ENCODE measurements around the gene SFTPB. TPM values are rescaled to one million over a fixed set of nuclear protein-coding genes. Genes with fewer than 3 reads are reported as not detected.
A peak's percentile ranks its signal among the peaks of the same experiment; 100 is the strongest.
"Not testable (repeated sequence)": the region's sequence is repeated elsewhere in the genome, so short reads cannot be mapped to it uniquely, and the experiment has no call there.

The SFTPB gene
- total RNA-seq, 1 experiment from 2014 or later, result not detected

- DNase-seq (ENCODE audit: low read depth), result peak; percentile 77
Observed at GRCh38 chr2:85678794-85679672, 11.0 kb upstream of the SFTPB start.

DNA sequence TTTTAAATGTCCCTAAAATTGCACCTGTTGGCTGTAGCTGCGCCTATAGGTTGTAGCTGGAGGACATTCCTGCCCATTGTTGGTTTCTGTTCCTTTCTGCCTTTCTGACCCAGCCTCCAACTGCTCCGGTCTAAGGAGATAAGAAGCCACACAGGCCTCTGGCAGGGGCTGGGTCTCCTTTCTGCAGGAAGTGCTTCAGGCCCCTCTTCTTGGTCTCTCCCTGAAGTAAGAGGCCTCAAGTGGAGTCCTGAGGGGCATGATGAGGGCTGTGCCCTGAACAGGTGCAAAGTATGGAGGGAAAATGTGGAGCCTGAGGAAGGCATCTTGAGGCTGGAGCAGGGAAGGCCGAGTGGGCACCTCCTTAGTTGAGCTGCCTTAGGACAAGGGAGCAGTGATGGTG is 10.4 kb upstream of the SFTPB start:
- no peak for DNase-seq (ENCODE audit: low read depth)

- DNase-seq (ENCODE audit: low read depth), result no peak
Observed at GRCh38 chr2:85675866-85676548, 8.0 kb upstream of the SFTPB start.

DNA sequence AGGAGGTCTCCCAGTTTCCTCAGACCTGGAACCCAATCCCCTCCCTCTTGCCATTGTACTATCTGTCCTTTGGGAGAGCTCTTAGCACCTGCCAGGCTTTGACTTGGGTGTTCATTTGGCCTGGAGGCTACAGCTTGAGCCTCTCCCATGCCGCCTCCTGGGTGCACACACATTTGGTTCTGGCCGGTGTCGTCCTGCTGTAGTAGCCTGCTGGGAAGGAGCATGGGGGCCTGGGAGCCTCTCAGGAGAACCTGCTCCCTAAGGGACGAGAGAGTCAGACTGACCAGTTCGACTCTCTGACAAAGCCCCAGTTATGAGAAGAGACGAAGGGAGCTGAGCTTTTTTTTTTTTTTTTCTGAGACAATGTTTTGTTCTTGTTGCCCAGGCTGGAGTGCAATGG is 7.4 kb upstream of the SFTPB start:
- no peak for DNase-seq (ENCODE audit: low read depth)

GRCh38 chr2:85674417-85674816 is 6.4 kb upstream of the SFTPB start:
- no peak for DNase-seq (ENCODE audit: low read depth)

GRCh38 chr2:85673716-85674375 is 5.8 kb upstream of the SFTPB start:
- no peak for DNase-seq (ENCODE audit: low read depth)

DNA sequence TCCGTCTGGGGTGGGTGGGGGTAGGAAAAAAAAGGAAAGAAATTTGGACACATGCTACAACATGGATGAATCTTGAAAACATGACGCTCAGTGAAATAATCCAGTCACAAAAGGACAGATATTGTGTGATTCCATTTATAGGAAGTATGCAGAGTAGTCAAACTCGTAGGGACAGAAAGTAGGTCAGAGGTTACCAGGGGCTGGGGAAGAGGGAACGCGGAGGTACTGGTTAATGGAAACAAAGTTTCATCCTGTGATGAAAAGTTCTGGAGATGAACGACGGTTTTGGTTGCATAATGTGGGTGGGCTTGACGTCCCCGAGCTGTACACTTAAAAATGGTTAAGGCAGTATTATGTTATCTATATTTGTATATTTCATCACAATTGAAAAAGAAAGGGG is 4.5 kb upstream of the SFTPB start:
- no peak for DNase-seq (ENCODE audit: low read depth)

GRCh38 chr2:85670416-85670815 is 2.4 kb upstream of the SFTPB start:
- DNase-seq (ENCODE audit: low read depth), result not testable (repeated sequence)

- no peak for DNase-seq (ENCODE audit: low read depth)
Observed at GRCh38 chr2:85669549-85669948, 1.6 kb upstream of the SFTPB start.

- DNase-seq (ENCODE audit: low read depth), result no peak
Observed at GRCh38 chr2:85668857-85669142, 801 bp upstream of the SFTPB start.

GRCh38 chr2:85667561-85668008 is 414 bp downstream of the SFTPB start:
- DNase-seq (ENCODE audit: low read depth), result no peak

GRCh38 chr2:85666435-85667316 is 1.3 kb downstream of the SFTPB start:
- no peak for DNase-seq (ENCODE audit: low read depth)

GRCh38 chr2:85666016-85666415 is 2.0 kb downstream of the SFTPB start:
- DNase-seq (ENCODE audit: low read depth), result no peak

- DNase-seq (ENCODE audit: low read depth), result no peak
Observed at GRCh38 chr2:85665264-85665937, 2.6 kb downstream of the SFTPB start.

DNA sequence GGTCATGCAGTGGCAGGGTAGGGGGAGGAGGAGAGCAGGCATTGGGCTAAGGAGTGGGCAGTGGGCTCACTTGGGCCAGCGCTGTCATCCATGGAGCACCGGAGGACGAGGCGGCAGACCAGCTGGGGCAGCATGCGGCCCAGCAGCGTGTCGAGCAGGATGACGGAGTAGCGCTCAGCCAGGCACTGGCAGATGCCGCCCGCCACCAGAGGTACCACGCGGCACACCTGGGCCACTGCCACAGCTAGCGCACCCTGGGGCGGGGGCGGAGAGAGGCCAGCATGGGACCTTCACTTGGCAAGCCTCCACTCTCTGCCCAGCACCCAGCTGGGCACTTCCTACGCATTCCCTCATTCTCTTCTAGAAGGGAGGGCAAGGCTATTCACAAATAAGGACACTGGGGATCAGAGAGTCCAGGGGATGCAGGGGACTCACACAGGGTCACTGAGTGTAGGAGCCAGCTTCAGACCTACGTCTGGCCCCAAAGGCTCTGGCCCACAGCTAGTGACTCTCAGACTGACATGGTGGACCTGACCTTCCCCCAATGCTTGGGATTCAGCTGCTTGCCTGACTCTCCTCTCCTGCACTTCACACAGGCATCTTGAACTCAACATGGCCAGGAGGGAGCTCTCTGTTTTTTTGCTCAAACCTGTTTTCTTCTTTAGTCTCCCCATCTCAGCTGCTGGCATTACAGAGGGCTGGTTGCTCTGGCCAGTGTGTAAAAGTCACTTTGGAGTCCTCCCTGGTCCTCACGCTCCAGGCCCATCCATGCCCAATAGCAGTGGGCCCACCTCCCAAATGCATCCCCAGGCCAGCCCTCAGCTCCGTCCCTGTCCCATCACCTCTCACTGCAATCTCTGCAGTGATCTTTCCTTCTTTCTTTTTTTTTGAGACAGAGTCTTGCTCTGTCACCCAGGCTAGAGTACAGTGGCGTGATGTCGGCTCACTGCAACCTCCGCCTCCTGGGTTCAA is 4.1 kb downstream of the SFTPB start:
- DNase-seq (ENCODE audit: low read depth), result no peak

- peak; percentile 91 for DNase-seq (ENCODE audit: low read depth)
Observed at GRCh38 chr2:85662899-85663593, 5.0 kb downstream of the SFTPB start.

DNA sequence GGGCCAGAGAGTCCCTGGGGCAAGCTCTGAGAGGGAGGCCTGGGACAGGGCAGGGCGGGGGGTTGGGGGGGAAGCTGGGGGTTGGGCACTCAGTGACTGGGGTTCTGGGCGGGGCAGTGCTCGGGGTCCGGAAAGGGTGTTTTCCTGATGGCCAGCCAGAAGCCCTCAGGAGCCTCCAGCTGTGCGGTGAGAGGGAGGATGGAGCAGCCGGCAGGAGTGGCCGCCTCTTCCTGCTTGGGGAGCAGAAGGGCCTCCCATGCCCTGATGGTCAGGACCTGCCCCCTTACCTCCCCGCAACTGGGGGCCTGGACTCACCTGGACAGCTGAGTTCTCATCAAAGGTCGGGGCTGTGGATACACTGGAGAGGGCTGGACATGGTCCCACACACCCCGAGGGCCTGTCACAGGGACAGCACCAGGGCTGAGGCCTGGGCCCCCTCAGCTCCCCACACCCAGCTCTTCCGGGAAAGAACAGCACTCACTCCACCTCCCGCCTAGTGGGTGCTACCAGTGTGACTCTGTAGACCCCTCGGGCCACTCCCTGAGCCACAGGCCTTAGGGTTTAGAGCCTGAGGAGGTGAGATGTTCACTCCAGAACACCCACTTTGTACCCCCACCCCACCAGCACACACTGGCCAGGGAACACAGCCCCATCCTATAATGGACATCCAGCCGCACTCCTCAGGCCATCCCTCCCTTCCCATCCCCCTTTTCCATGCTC is 6.7 kb downstream of the SFTPB start:
- no peak for DNase-seq (ENCODE audit: low read depth)

DNA sequence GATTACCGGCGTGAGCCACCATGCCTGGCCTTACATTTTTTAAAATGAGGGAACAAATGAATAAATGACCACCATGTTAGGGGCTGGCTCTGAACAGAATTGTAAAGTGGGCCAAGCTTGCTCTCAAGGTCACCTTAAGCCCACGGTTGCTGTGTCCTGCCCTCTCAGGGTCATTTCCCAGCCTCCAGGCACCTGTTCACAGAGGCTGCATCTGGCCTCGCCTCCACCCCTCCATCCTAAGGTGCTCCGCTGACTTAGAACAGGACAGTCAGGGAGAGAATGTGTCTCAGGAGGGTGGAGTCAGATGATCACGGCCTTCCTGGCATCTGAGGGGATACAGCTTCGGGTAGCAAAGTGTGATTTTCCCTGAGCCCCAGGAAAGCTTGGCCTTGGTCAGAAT is 7.3 kb downstream of the SFTPB start:
- no peak for DNase-seq (ENCODE audit: low read depth)
